Amygdala (tissue), 56 donors: ENCODE results near the gene IL16.
A peak's percentile ranks its signal among the peaks of the same experiment; 100 is the strongest.

Experiments used
- DNase-seq, 56 donors: peaks; one replicate each; lab custom pipeline; 2025; lab: John Stamatoyannopoulos, UW

IL16 gene

GRCh38 chr15:81286621-81287121, 90.0 kb downstream of the IL16 start:
- no peak for DNase-seq

GRCh38 chr15:81288040-81288439, 91.4 kb downstream of the IL16 start:
- DNase-seq = no peak

- DNase-seq = no peak
Observed at GRCh38 chr15:81288616-81289015, 91.9 kb downstream of the IL16 start.

GRCh38 chr15:81289910-81290309, 93.2 kb downstream of the IL16 start:
- no peak for DNase-seq

- no peak for DNase-seq
Observed at GRCh38 chr15:81291916-81292522, 95.3 kb downstream of the IL16 start.

GRCh38 chr15:81292523-81293001, 95.9 kb downstream of the IL16 start:
- no peak for DNase-seq

- peak in 1 of 56 donors; percentile 32 for DNase-seq
Observed at GRCh38 chr15:81293728-81294515, 97.2 kb downstream of the IL16 start.

GRCh38 chr15:81294516-81294880, 97.8 kb downstream of the IL16 start:
- no peak for DNase-seq

- DNase-seq = no peak
Observed at GRCh38 chr15:81295486-81296121, 98.9 kb downstream of the IL16 start.

GRCh38 chr15:81296186-81296585, 99.5 kb downstream of the IL16 start:
- DNase-seq = no peak

- peak in 6 of 56 donors; percentile 4 to 49 (median 22) for DNase-seq
Observed at GRCh38 chr15:81296673-81297072, 100.0 kb downstream of the IL16 start.

- DNase-seq = no peak
Observed at GRCh38 chr15:81297147-81297572, 100.5 kb downstream of the IL16 start.

- no peak for DNase-seq
Observed at GRCh38 chr15:81297603-81298575, 101.2 kb downstream of the IL16 start.

- no peak for DNase-seq
Observed at GRCh38 chr15:81298611-81299010, 101.9 kb downstream of the IL16 start.

- no peak for DNase-seq
Observed at GRCh38 chr15:81299156-81299555, 102.5 kb downstream of the IL16 start.

GRCh38 chr15:81299630-81300273, 103.1 kb downstream of the IL16 start:
- no peak for DNase-seq

GRCh38 chr15:81301385-81301784, 104.7 kb downstream of the IL16 start:
- no peak for DNase-seq

GRCh38 chr15:81301815-81302399, 105.2 kb downstream of the IL16 start:
- peak in 7 of 56 donors; percentile 9 to 40 (median 22) for DNase-seq

- DNase-seq = peak in 1 of 56 donors; percentile 32
Observed at GRCh38 chr15:81302701-81303109, 106.0 kb downstream of the IL16 start.
